Right atrium auricular region (tissue), 2 donors: ENCODE results near the gene FMNL2. TPM values are rescaled to one million over a fixed set of nuclear protein-coding genes. Genes with fewer than 3 reads are reported as not detected.

Source experiments
- DNase-seq: peaks from one replicate; pipeline ENCODE4 v3.0.0-alpha.2; 2019; ENCODE audit warnings: low spot score
- H3K27ac ChIP-seq, 2 donors: fragments of 200-600 bp; sonication (generic); 1 replicate in 1 of 2; 2 replicates in 1 of 2; pipeline ENCODE4 v1.5.1; 2016 to 2019
- H3K27me3 ChIP-seq, 2 donors: fragments of 200-600 bp; sonication (generic); one replicate each; pipeline versions ENCODE4 v1.5.1 to v1.6.0; 2017 to 2019
- H3K36me3 ChIP-seq: fragments of 200-600 bp; sonication (generic); one replicate; pipeline ENCODE4 v1.5.1; 2016
- H3K4me1 ChIP-seq, 2 donors: fragments of 200-600 bp; sonication (generic); one replicate each; pipeline versions ENCODE4 v1.5.1 to v1.6.0; 2017 to 2019
- H3K4me3 ChIP-seq, 2 donors: fragments of 200-600 bp; sonication (generic); 1 replicate in 1 of 2; 2 replicates in 1 of 2; pipeline ENCODE4 v1.5.1; 2017 to 2019; ENCODE audit warnings: mild to moderate bottlenecking in 1 of 2, moderate library complexity in 1 of 2
- H3K9me3 ChIP-seq, 2 donors: fragments of 200-600 bp; sonication (generic); one replicate each; pipeline ENCODE4 v1.5.1; 2019
- CTCF ChIP-seq, 2 donors: fragments of 200-600 bp; sonication (generic); IDR thresholded peaks; one replicate each; pipeline ENCODE4 v1.5.1; 2019; ENCODE audit warnings: antibody characterized with exemption in 2 of 2
- total RNA-seq, 2 donors: library from RNA; depleted of rRNA; stranded (reverse); fragments of >200 nt; gene quantifications; one replicate each; pipeline ENCODE4 v1.1.0, GENCODE V29; 2016

Gene FMNL2
- total RNA-seq, 2 donors from 2014 or later, result 6.0 to 11.5 TPM

DNA sequence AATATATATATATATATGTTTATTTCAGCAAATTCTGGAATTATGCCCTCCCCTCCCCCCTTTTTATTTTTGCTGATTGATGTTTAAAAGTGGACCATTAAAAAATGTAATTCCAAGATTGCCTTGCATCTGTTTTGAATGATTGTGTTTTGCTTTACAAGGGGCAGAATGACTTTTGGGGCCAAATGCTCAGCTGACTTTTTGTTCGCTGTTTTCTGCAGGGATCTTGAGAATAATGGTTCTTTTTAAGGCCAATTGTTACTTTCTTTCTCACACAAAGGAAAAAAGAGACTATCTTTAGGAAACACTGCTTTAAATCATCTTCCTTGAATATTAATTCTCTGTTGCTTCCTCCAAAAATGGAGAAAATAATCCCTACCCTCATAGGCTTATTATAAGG is 95.9 kb downstream of the FMNL2 start:
- no peak for DNase-seq
- H3K4me1 ChIP-seq, result peaks cover 0 to 16% of the 10 kb centered on the region in 2 donors
- no peaks in the 10 kb centered on the region for H3K9me3 ChIP-seq
- H3K4me3 ChIP-seq, result no peak overlapping the region
- H3K27ac ChIP-seq, result no peak overlapping the region
- no peaks in the 10 kb centered on the region for H3K36me3 ChIP-seq
- no peaks in the 10 kb centered on the region for H3K27me3 ChIP-seq
- no peak for TF ChIP-seq CTCF (IDR thresholded peaks at IDR 0.05)

GRCh38 chr2:152431370-152432098 is 96.6 kb downstream of the FMNL2 start:
- TF ChIP-seq CTCF (IDR thresholded peaks at IDR 0.05), result no peak
- Histone ChIP-seq H3K4me3 (no peak overlapping the region), H3K36me3 (no peaks in the 10 kb centered on the region), H3K4me1 (peaks cover 0 to 16% of the 10 kb centered on the region in 2 donors), H3K27me3 (no peaks in the 10 kb centered on the region), H3K9me3 (no peaks in the 10 kb centered on the region), H3K27ac (no peak overlapping the region)
- DNase-seq, result no peak

DNA sequence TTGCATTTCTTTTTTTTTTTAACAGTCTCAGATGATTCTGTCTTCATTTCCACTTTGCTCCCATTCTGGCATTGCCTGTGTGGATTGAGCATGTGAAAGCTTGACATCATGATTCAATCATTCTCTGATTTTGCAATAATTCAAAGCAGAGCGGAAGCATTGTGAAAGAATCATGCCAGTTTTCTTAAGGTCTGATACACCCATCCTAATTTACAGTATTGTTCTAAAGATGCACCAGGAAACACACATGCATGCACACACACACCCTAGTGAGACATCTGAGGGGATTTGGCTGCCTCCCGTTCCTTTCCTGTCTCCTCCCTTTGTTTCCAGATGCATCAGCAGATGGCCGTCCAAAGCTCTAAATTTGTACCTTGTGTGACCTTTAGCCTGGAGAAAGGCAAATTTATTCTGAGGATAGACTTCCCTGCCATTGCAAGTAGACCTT is 97.3 kb downstream of the FMNL2 start:
- H3K36me3 ChIP-seq, result no peaks in the 10 kb centered on the region
- DNase-seq, result peak; percentile 64
- H3K4me1 ChIP-seq, result peaks cover 0 to 16% of the 10 kb centered on the region in 2 donors
- peak overlapping the region; percentile 15 to 18 for H3K27ac ChIP-seq
- H3K27me3 ChIP-seq, result no peaks in the 10 kb centered on the region
- no peak for TF ChIP-seq CTCF (IDR thresholded peaks at IDR 0.05)
- H3K9me3 ChIP-seq, result no peaks in the 10 kb centered on the region
- no peak overlapping the region for H3K4me3 ChIP-seq

GRCh38 chr2:152432765-152433164 is 97.8 kb downstream of the FMNL2 start:
- no peaks in the 10 kb centered on the region for H3K9me3 ChIP-seq
- H3K36me3 ChIP-seq, result no peaks in the 10 kb centered on the region
- DNase-seq, result no peak
- TF ChIP-seq CTCF (IDR thresholded peaks at IDR 0.05), result no peak
- H3K27ac ChIP-seq, result peak overlapping the region; percentile 15 to 18
- no peaks in the 10 kb centered on the region for H3K27me3 ChIP-seq
- H3K4me3 ChIP-seq, result no peak overlapping the region
- peaks cover 0 to 16% of the 10 kb centered on the region in 2 donors for H3K4me1 ChIP-seq

- no peaks in the 10 kb centered on the region for H3K27me3 ChIP-seq
- peak overlapping the region in 1 of 2 donors; percentile 18 for H3K27ac ChIP-seq
- H3K9me3 ChIP-seq, result no peaks in the 10 kb centered on the region
- H3K4me3 ChIP-seq, result no peak overlapping the region
- TF ChIP-seq CTCF (IDR thresholded peaks at IDR 0.05), result no peak
- H3K4me1 ChIP-seq, result peaks cover 0 to 16% of the 10 kb centered on the region in 2 donors
- no peaks in the 10 kb centered on the region for H3K36me3 ChIP-seq
- DNase-seq, result no peak
These were observed 98.3 kb downstream of the FMNL2 start for GRCh38 chr2:152433289-152433688.

DNA sequence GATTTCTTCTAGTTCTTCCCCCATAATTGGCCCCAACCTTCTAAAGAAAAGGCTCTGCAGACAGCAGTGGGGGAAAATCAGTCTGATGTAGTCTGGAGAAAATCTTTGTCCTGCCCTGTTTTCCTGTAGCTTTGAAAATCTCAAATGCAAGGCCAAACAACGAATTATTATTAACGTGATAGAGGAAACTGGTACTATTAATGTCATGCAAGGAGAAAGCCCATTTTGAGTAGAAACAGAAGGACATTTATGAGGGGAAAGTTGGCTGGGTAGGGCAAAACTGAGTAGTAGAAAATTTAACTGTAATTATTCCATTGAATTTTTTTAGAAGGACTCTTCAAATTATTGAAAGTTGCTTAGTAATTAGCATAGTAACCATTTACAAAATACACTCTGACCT is 98.8 kb downstream of the FMNL2 start:
- Histone ChIP-seq H3K9me3 (no peaks in the 10 kb centered on the region), H3K27me3 (no peaks in the 10 kb centered on the region), H3K4me3 (no peak overlapping the region), H3K4me1 (peaks cover 0 to 16% of the 10 kb centered on the region in 2 donors), H3K36me3 (no peaks in the 10 kb centered on the region), H3K27ac (no peak overlapping the region)
- no peak for DNase-seq
- TF ChIP-seq CTCF (IDR thresholded peaks at IDR 0.05), result no peak
